Lower leg skin (tissue), 4 donors: ENCODE results near the gene AP3D1. TPM values are rescaled to one million over a fixed set of nuclear protein-coding genes. Genes with fewer than 3 reads are reported as not detected.

Experiments
- DNase-seq, 2 donors: peaks; one replicate each; pipeline ENCODE4 v3.0.0-alpha.2; 2019; ENCODE audit warnings: low spot score in 2 of 2
- H3K4me3 ChIP-seq: fragments of 200-600 bp; sonication (generic); 2 replicates; pipeline ENCODE4 v1.5.1; 2017; ENCODE audit warnings: mild to moderate bottlenecking, low read depth; ENCODE audit not compliant: poor library complexity, severe bottlenecking
- POLR2A ChIP-seq, 2 donors: fragments of 450-650 bp; IDR thresholded peaks; one replicate each; pipeline ENCODE4 v1.6.1; 2016 to 2017; ENCODE audit warnings: antibody characterized with exemption in 2 of 2, mild to moderate bottlenecking in 1 of 2, moderate library complexity in 1 of 2
- WGBS, 2 donors: methylation state at CpG; one replicate each; pipeline ENCODE4 v1.1.5; 2018; 5-methylcytosine and 5-hydroxymethylcytosine counted together
- intact Hi-C: fragments of 100-400 bp; cut with DNase I; formaldehyde crosslinking; loops from one replicate; pipeline ENCODE4 v1.15.0; 2023; ENCODE audit warnings: low total_unique reads
- total RNA-seq, 4 donors: library from RNA; depleted of rRNA; stranded (reverse); fragments of >200 nt; gene quantifications; one replicate each; pipeline ENCODE4 v1.1.0, GENCODE V29; 2016
- TF ChIP-seq, protein P1 (sequence below), 3 donors: fragments of 450-650 bp; IDR thresholded peaks; one replicate each; pipeline ENCODE4 v1.5.1; 2016; ENCODE audit warnings: antibody characterized with exemption in 3 of 3, mild to moderate bottlenecking in 3 of 3, moderate library complexity in 2 of 3

Gene AP3D1
- total RNA-seq, 4 donors from 2014 or later: 46.5 to 84.7 (median 71.8) TPM

- WGBS, 2 donors: 75 to 79% methylated on average over 24 of the region's 24 CpGs
- intact Hi-C loops: no loop called here
- no peak for DNase-seq
- H3K4me3 ChIP-seq: no peak overlapping the region
- TF ChIP-seq, protein P1, sequence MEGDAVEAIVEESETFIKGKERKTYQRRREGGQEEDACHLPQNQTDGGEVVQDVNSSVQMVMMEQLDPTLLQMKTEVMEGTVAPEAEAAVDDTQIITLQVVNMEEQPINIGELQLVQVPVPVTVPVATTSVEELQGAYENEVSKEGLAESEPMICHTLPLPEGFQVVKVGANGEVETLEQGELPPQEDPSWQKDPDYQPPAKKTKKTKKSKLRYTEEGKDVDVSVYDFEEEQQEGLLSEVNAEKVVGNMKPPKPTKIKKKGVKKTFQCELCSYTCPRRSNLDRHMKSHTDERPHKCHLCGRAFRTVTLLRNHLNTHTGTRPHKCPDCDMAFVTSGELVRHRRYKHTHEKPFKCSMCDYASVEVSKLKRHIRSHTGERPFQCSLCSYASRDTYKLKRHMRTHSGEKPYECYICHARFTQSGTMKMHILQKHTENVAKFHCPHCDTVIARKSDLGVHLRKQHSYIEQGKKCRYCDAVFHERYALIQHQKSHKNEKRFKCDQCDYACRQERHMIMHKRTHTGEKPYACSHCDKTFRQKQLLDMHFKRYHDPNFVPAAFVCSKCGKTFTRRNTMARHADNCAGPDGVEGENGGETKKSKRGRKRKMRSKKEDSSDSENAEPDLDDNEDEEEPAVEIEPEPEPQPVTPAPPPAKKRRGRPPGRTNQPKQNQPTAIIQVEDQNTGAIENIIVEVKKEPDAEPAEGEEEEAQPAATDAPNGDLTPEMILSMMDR (IDR thresholded peaks at IDR 0.05): no peak
- TF ChIP-seq POLR2A (IDR thresholded peaks at IDR 0.05): no peak
Measured at GRCh38 chr19:2053601-2054389, 97.6 kb downstream of the AP3D1 start.

DNA sequence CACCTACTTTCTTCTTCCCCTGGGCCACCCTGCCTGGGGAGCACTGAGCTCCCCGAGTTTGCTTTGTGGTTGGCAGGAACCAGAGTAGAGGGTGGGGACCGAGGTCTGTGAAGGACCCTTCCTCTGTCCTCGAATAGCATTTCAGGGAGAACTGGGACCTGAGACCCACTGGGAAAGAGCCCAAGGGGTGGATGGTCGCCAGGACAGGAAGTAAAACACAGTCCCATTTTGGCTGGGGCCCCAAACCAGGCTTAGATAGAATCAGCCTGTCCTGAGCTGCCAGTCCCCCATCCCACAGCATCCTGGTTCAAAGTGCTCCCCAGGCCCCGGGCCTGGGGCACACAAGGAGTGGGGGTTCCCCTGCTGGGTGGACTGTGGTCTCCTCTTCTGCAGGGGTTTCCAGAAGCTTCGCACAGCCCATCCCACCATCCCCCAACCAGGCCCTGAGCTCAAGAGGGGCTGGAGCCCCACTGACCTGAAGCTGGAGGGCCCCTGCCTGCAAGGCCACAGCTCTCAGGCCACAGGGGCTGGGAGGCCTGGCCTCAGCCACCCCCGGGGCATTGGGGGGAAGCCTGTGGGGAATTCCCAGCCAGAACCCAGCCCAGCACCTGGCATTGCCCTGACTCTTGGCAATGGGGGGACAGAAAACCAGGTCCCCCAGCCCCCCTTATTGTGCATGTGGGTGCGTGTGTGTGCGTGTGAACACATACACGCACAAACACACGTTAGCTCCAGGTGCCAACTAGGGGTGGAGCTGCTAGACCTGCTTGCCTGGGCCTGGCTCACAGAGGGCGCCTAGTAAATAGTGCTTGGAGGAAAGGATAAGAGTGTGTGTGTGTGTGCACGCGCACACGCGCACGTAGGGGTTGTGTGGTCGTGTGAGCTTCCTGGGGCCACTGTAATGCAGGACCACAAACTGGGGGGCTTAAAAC, 99.3 kb downstream of the AP3D1 start:
- H3K4me3 ChIP-seq: no peak overlapping the region
- WGBS, 2 donors: 34 to 35% methylated on average over 16 of the region's 18 CpGs
- TF ChIP-seq POLR2A (IDR thresholded peaks at IDR 0.05): no peak
- TF ChIP-seq, protein P1 (IDR thresholded peaks at IDR 0.05): no peak
- intact Hi-C loops: no loop called here
- DNase-seq: peak in 1 of 2 donors; percentile 91

DNA sequence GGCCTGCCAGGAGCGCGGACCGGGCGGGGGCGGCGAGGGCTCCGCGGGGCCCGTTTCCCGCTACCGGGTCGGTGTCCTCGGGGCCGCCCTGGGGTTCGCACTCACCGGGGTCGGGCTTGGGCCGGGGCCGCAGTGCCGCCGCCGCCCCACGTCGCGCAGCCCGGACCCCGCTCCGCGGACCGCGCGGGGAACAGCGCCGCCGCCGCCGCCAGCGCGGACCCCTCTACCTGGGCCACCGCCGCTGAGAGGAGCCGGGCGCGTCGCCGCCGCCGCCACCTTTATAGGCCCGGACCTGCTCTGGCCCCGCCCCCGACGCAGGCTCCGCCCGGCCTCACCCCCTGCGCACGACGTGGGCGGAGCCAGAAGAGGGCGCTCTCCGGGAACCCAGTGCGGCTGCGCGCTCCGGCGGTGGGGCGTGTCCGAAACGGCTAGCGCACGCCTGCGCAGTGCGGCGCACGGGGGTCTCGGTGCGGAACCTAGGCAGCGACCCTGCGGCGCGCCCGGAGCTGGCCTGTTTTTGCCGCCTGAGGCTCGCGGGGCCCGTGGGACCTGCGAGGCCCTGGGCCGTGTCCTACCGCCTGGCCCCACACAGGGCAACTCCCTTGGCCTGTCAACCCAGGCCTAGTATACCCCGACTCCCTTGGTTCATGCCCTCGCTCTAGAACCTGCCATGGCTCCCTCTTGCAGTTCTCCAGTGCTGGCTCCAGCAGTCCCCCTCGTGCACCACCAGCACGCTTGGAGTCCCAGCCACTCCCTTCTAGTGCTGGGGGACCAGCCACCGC, 100.2 kb downstream of the AP3D1 start, which contains the start of gene MKNK2:
MKNK2 (minus strand) TSS at position 254 of the 782 bp plus-strand sequence. CDS start 393 bp downstream, outside the sequence.
- 6 to 13% methylated on average over 8 to 15 of the region's 93 CpGs for WGBS, 2 donors
- TF ChIP-seq POLR2A (IDR thresholded peaks at IDR 0.05): peak in 1 of 2 donors; percentile 83
- TF ChIP-seq, protein P1 (IDR thresholded peaks at IDR 0.05): no peak
- peak within 1 kb of the TSS; percentile 88 for H3K4me3 ChIP-seq
- intact Hi-C loops: no loop called here
- peak; percentile 79 to 98 for DNase-seq

Other genes with a start within 250 kb of the AP3D1 start
- 10 to 100 TPM; 20.1 to 27.3 (median 25.7) TPM for gene ADAT3, start 246.2 kb downstream of the AP3D1 start, total RNA-seq
- gene SCAMP4, start 246.2 kb downstream of the AP3D1 start, total RNA-seq: 100 to 1,000 TPM; 108 to 119 (median 113) TPM
- gene CSNK1G2, start 210.4 kb downstream of the AP3D1 start, total RNA-seq: 10 to 100 TPM; 58.8 to 76.9 (median 63.1) TPM
- gene BTBD2, start 135.9 kb downstream of the AP3D1 start, total RNA-seq: 10 to 100 TPM; 85.0 to 99.3 (median 94.9) TPM
- gene MKNK2, start 100.3 kb downstream of the AP3D1 start, total RNA-seq: 100 to 1,000 TPM; 224 to 367 (median 251) TPM
- gene MOB3A, start 55.2 kb downstream of the AP3D1 start, total RNA-seq: 10 to 100 TPM; 26.4 to 46.0 (median 34.5) TPM
- gene IZUMO4, start 54.7 kb downstream of the AP3D1 start, total RNA-seq: 1 to 10 TPM in 3 of 4 donors, under 1 TPM in 1; 0.25 to 8.8 (median 4.3) TPM
- gene DOT1L, start 12.4 kb upstream of the AP3D1 start, total RNA-seq: 10 to 100 TPM; 17.5 to 31.3 (median 20.7) TPM
- gene PLEKHJ1, start 84.8 kb upstream of the AP3D1 start, total RNA-seq: 10 to 100 TPM; 52.2 to 80.5 (median 70.0) TPM
- 10 to 100 TPM; 35.6 to 85.6 (median 47.8) TPM for gene SF3A2, start 85.3 kb upstream of the AP3D1 start, total RNA-seq
- 1 to 10 TPM in 3 of 4 donors, under 1 TPM in 1; 0.13 to 1.3 (median 1.2) TPM for gene AMH, start 97.8 kb upstream of the AP3D1 start, total RNA-seq
- not detected for gene JSRP1, start 104.9 kb upstream of the AP3D1 start, total RNA-seq
- gene PEAK3, start 130.6 kb upstream of the AP3D1 start, total RNA-seq: under 1 TPM; 0.30 to 0.97 (median 0.76) TPM
- gene LINGO3, start 156.6 kb upstream of the AP3D1 start, total RNA-seq: under 1 TPM in 1 of 4 donors, not detected in 3; 0.26 TPM
- gene LSM7, start 177.0 kb upstream of the AP3D1 start, total RNA-seq: 100 to 1,000 TPM in 2 of 4 donors, 10 to 100 TPM in 2; 57.2 to 140 (median 94.9) TPM
- gene SPPL2B, start 177.1 kb upstream of the AP3D1 start, total RNA-seq: 10 to 100 TPM; 36.1 to 84.7 (median 51.0) TPM
- not detected for gene TMPRSS9, start 208.7 kb upstream of the AP3D1 start, total RNA-seq